Astrocyte (in vitro differentiated cells and primary cell): ENCODE results near the gene IDS. TPM values are rescaled to one million over a fixed set of nuclear protein-coding genes. Genes with fewer than 3 reads are reported as not detected.

Source experiments
- DNase-seq: peaks from one replicate; pipeline ENCODE4 v3.0.0-alpha.2; 2010; ENCODE audit warnings: low read depth
- FAIRE-seq: peaks from 2 replicates; lab custom pipeline; 2011; peaks lifted over from hg19 to GRCh38; lab: Jason Lieb, UNC
- H2AFZ ChIP-seq: 2 replicates; pipeline ENCODE4 v1.6.0; 2012; ENCODE audit warnings: low read depth, low read length, inconsistent platforms
- H3K27ac ChIP-seq: 2 replicates; pipeline ENCODE4 v1.5.1; 2011; ENCODE audit warnings: low read depth, low read length, inconsistent platforms
- H3K27me3 ChIP-seq: 2 replicates; pipeline ENCODE4 v1.6.0; 2011; ENCODE audit warnings: low read length, inconsistent platforms; ENCODE audit not compliant: insufficient read depth
- H3K36me3 ChIP-seq: 2 replicates; pipeline ENCODE4 v1.5.1; 2011; ENCODE audit warnings: low read length, inconsistent platforms; ENCODE audit not compliant: insufficient read depth
- H3K4me1 ChIP-seq: 2 replicates; pipeline ENCODE4 v1.5.1; 2011; ENCODE audit warnings: low read length, inconsistent platforms; ENCODE audit not compliant: insufficient read depth
- H3K4me2 ChIP-seq: 2 replicates; pipeline ENCODE4 v1.6.0; 2012; ENCODE audit warnings: low read length, inconsistent platforms
- H3K4me3 ChIP-seq: 2 replicates; pipeline ENCODE4 v1.5.1; 2011; ENCODE audit warnings: low read depth, mild to moderate bottlenecking, low read length, inconsistent platforms; ENCODE audit not compliant: insufficient read depth
- H3K79me2 ChIP-seq: 2 replicates; pipeline ENCODE4 v1.6.0; 2012; ENCODE audit warnings: mild to moderate bottlenecking, low read length, inconsistent platforms; ENCODE audit not compliant: insufficient read depth
- H3K9ac ChIP-seq: 2 replicates; pipeline ENCODE4 v1.6.0; 2012; ENCODE audit warnings: mild to moderate bottlenecking, low read length, inconsistent platforms
- H3K9me3 ChIP-seq: 2 replicates; pipeline ENCODE4 v1.5.1; 2012; ENCODE audit warnings: low read depth, mild to moderate bottlenecking, low read length, inconsistent platforms; ENCODE audit not compliant: insufficient read depth
- H4K20me1 ChIP-seq: 2 replicates; pipeline ENCODE4 v1.6.0; 2012; ENCODE audit warnings: low read length, inconsistent platforms; ENCODE audit not compliant: insufficient read depth
- H3K27ac Mint-ChIP-seq: one replicate; pipeline ENCODE4 v1.8.0; 2021; ENCODE audit warnings: mild to moderate bottlenecking, mixed read lengths; ENCODE audit not compliant: unreplicated experiment
- H3K27me3 Mint-ChIP-seq: one replicate; pipeline ENCODE4 v1.8.0; 2021; ENCODE audit warnings: low read depth, mixed read lengths; ENCODE audit not compliant: unreplicated experiment
- H3K36me3 Mint-ChIP-seq: one replicate; pipeline ENCODE4 v1.8.0; 2021; ENCODE audit warnings: low read depth, mixed read lengths; ENCODE audit not compliant: unreplicated experiment
- H3K4me1 Mint-ChIP-seq: one replicate; pipeline ENCODE4 v1.8.0; 2021; ENCODE audit warnings: low read depth, mixed read lengths; ENCODE audit not compliant: unreplicated experiment
- H3K4me3 Mint-ChIP-seq: one replicate; pipeline ENCODE4 v1.8.0; 2021; ENCODE audit warnings: mild to moderate bottlenecking, moderate library complexity, mixed read lengths; ENCODE audit not compliant: unreplicated experiment
- H3K9me3 Mint-ChIP-seq: one replicate; pipeline ENCODE4 v1.8.0; 2021; ENCODE audit warnings: mild to moderate bottlenecking, mixed read lengths; ENCODE audit not compliant: unreplicated experiment
- CTCF ChIP-seq: IDR thresholded peaks from 2 replicates; pipeline ENCODE4 v1.5.1; 2011; ENCODE audit warnings: low read depth, mild to moderate bottlenecking, inconsistent platforms, low read length, moderate library complexity; ENCODE audit not compliant: insufficient read depth
- EZH2 ChIP-seq: IDR thresholded peaks from 2 replicates; pipeline ENCODE4 v1.6.1; 2012; ENCODE audit warnings: mild to moderate bottlenecking, low read length, inconsistent platforms; ENCODE audit not compliant: insufficient read depth
- total RNA-seq: library from RNA; stranded (reverse); gene quantifications from 2 replicates; pipeline ENCODE4 v1.2.1, GENCODE V29; 2021

Gene IDS
- total RNA-seq, 1 donor from 2014 or later: 130 TPM

- Mint-ChIP-seq H3K9me3 (no peaks in the 10 kb centered on the region), H3K4me3 (no peak overlapping the region), H3K27ac (peak overlapping the region; percentile 92), H3K27me3 (no peaks in the 10 kb centered on the region), H3K36me3 (peaks cover 2% of the 10 kb centered on the region), H3K4me1 (peaks cover 28% of the 10 kb centered on the region)
- TF ChIP-seq CTCF (no peak), EZH2 (no peak)
- peaks cover 38% of the 10 kb centered on the region for H3K4me1 ChIP-seq
- H3K4me2 ChIP-seq: peak overlapping the region; percentile 62
- no peak for FAIRE-seq
- H3K9me3 ChIP-seq: no peaks in the 10 kb centered on the region
- H4K20me1 ChIP-seq: peaks cover 32% of the 10 kb centered on the region
- H3K36me3 ChIP-seq: peaks cover 21% of the 10 kb centered on the region
- peaks cover 16% of the 10 kb centered on the region for H3K79me2 ChIP-seq
- no peaks in the 10 kb centered on the region for H3K27me3 ChIP-seq
- H3K4me3 ChIP-seq: no peak overlapping the region
- H2AFZ ChIP-seq: no peak overlapping the region
- H3K9ac ChIP-seq: peak overlapping the region; percentile 32
- peak overlapping the region; percentile 84 for H3K27ac ChIP-seq
- DNase-seq: no peak
Measured at GRCh38 chrX:149497054-149497453, 8.1 kb downstream of the IDS start.

- Histone ChIP-seq H3K4me2 (peak overlapping the region; percentile 62), H3K27me3 (no peaks in the 10 kb centered on the region), H3K36me3 (peaks cover 28% of the 10 kb centered on the region), H2AFZ (no peak overlapping the region), H3K9ac (peak overlapping the region; percentile 48), H3K4me3 (no peak overlapping the region), H4K20me1 (peaks cover 31% of the 10 kb centered on the region), H3K79me2 (peaks cover 6% of the 10 kb centered on the region), H3K9me3 (no peaks in the 10 kb centered on the region), H3K27ac (peak overlapping the region; percentile 84), H3K4me1 (peaks cover 38% of the 10 kb centered on the region)
- Mint-ChIP-seq H3K4me3 (no peak overlapping the region), H3K27ac (peak overlapping the region; percentile 91), H3K4me1 (peaks cover 28% of the 10 kb centered on the region), H3K36me3 (no peaks in the 10 kb centered on the region), H3K9me3 (no peaks in the 10 kb centered on the region), H3K27me3 (no peaks in the 10 kb centered on the region)
- no peak for TF ChIP-seq EZH2
- no peak for TF ChIP-seq CTCF
- FAIRE-seq (peak; percentile 100), DNase-seq (peak; percentile 83)
Measured at GRCh38 chrX:149495573-149496071, 9.5 kb downstream of the IDS start.

- H3K4me3 Mint-ChIP-seq: no peak overlapping the region
- peak overlapping the region; percentile 91 for H3K27ac Mint-ChIP-seq
- Histone ChIP-seq H3K4me3 (no peak overlapping the region), H4K20me1 (peaks cover 31% of the 10 kb centered on the region), H3K4me1 (peaks cover 38% of the 10 kb centered on the region), H3K4me2 (peak overlapping the region; percentile 62), H3K9ac (no peak overlapping the region), H3K79me2 (peaks cover 6% of the 10 kb centered on the region), H3K9me3 (no peaks in the 10 kb centered on the region), H2AFZ (no peak overlapping the region), H3K27ac (peak overlapping the region; percentile 84), H3K27me3 (no peaks in the 10 kb centered on the region), H3K36me3 (peaks cover 29% of the 10 kb centered on the region)
- DNase-seq (peak; percentile 35), FAIRE-seq (no peak)
- H3K4me1 Mint-ChIP-seq: peaks cover 28% of the 10 kb centered on the region
- H3K36me3 Mint-ChIP-seq: no peaks in the 10 kb centered on the region
- TF ChIP-seq CTCF (no peak), EZH2 (no peak)
- no peaks in the 10 kb centered on the region for H3K27me3 Mint-ChIP-seq
- H3K9me3 Mint-ChIP-seq: no peaks in the 10 kb centered on the region
Measured at GRCh38 chrX:149494844-149495565, 10.1 kb downstream of the IDS start.
